ENCODE data around the gene SRR.

- TF ChIP-seq CTCF (IDR thresholded peaks at IDR 0.05): no peak
- no peak for TF ChIP-seq POLR2A (IDR thresholded peaks at IDR 0.05)
- no peak for TF ChIP-seq POLR2AphosphoS5 (IDR thresholded peaks at IDR 0.05)
- TF ChIP-seq EP300 (IDR thresholded peaks at IDR 0.05; ENCODE audit: low read depth): no peak
Measured at GRCh38 chr17:2357931-2358434, 54.2 kb downstream of the SRR start.
